ENCODE measurements around the gene IGSF21.
A peak's percentile ranks its signal among the peaks of the same experiment; 100 is the strongest.

IGSF21 gene

GRCh38 chr1:18373882-18374493 is 266.4 kb downstream of the IGSF21 start:
- no peaks in the 10 kb centered on the region for H3K27me3 ChIP-seq (ENCODE audit: low read depth, low read length)
- no peaks in the 10 kb centered on the region for H3K4me1 ChIP-seq (ENCODE audit: low read length)
- no peaks in the 10 kb centered on the region for H4K20me1 ChIP-seq (ENCODE audit: insufficient read depth, low read length)
- H3K4me2 ChIP-seq (ENCODE audit: low read length): no peak overlapping the region
- H2AFZ ChIP-seq (ENCODE audit: low read depth, low read length): no peak overlapping the region
- no peak overlapping the region for H3K9ac ChIP-seq (ENCODE audit: low read length)
- H3K9me3 ChIP-seq (ENCODE audit: insufficient read depth, low read length): no peaks in the 10 kb centered on the region
- TF ChIP-seq EZH2phosphoT487 (IDR thresholded peaks at IDR 0.05; ENCODE audit: low read depth) (no peak), CTCF (IDR thresholded peaks at IDR 0.05; ENCODE audit: low read depth, low read length) (peak; percentile 38)
- H3K79me2 ChIP-seq (ENCODE audit: low read length): no peaks in the 10 kb centered on the region
- H3K36me3 ChIP-seq (replicated peaks; ENCODE audit: low read depth, low read length): no peaks in the 10 kb centered on the region
- no peak overlapping the region for H3K27ac ChIP-seq (ENCODE audit: low read length)
- H3K4me3 ChIP-seq (ENCODE audit: low read length): no peak overlapping the region

- Histone ChIP-seq H3K27ac (ENCODE audit: low read length) (no peak overlapping the region), H3K4me1 (ENCODE audit: low read length) (no peaks in the 10 kb centered on the region), H3K9ac (ENCODE audit: low read length) (no peak overlapping the region), H3K79me2 (ENCODE audit: low read length) (no peaks in the 10 kb centered on the region), H3K4me2 (ENCODE audit: low read length) (no peak overlapping the region), H3K36me3 (replicated peaks; ENCODE audit: low read depth, low read length) (no peaks in the 10 kb centered on the region), H3K4me3 (ENCODE audit: low read length) (no peak overlapping the region), H4K20me1 (ENCODE audit: insufficient read depth, low read length) (no peaks in the 10 kb centered on the region), H3K9me3 (ENCODE audit: insufficient read depth, low read length) (no peaks in the 10 kb centered on the region), H2AFZ (ENCODE audit: low read depth, low read length) (no peak overlapping the region), H3K27me3 (ENCODE audit: low read depth, low read length) (no peaks in the 10 kb centered on the region)
- no peak for TF ChIP-seq EZH2phosphoT487 (IDR thresholded peaks at IDR 0.05; ENCODE audit: low read depth)
- TF ChIP-seq CTCF (IDR thresholded peaks at IDR 0.05; ENCODE audit: low read depth, low read length): no peak
These were observed 269.1 kb downstream of the IGSF21 start for GRCh38 chr1:18376661-18377060.

- Histone ChIP-seq H3K79me2 (ENCODE audit: low read length) (no peaks in the 10 kb centered on the region), H3K9ac (ENCODE audit: low read length) (no peak overlapping the region), H4K20me1 (ENCODE audit: insufficient read depth, low read length) (no peaks in the 10 kb centered on the region), H3K4me1 (ENCODE audit: low read length) (no peaks in the 10 kb centered on the region), H2AFZ (ENCODE audit: low read depth, low read length) (no peak overlapping the region), H3K27ac (ENCODE audit: low read length) (no peak overlapping the region), H3K4me2 (ENCODE audit: low read length) (no peak overlapping the region), H3K27me3 (ENCODE audit: low read depth, low read length) (no peaks in the 10 kb centered on the region), H3K4me3 (ENCODE audit: low read length) (no peak overlapping the region), H3K9me3 (ENCODE audit: insufficient read depth, low read length) (no peaks in the 10 kb centered on the region), H3K36me3 (replicated peaks; ENCODE audit: low read depth, low read length) (no peaks in the 10 kb centered on the region)
- TF ChIP-seq EZH2phosphoT487 (IDR thresholded peaks at IDR 0.05; ENCODE audit: low read depth) (no peak), CTCF (IDR thresholded peaks at IDR 0.05; ENCODE audit: low read depth, low read length) (no peak)
These were observed 272.7 kb downstream of the IGSF21 start for GRCh38 chr1:18380288-18380687.

GRCh38 chr1:18384059-18384458 is 276.5 kb downstream of the IGSF21 start:
- no peaks in the 10 kb centered on the region for H3K4me1 ChIP-seq (ENCODE audit: low read length)
- no peak overlapping the region for H3K4me3 ChIP-seq (ENCODE audit: low read length)
- no peaks in the 10 kb centered on the region for H3K9me3 ChIP-seq (ENCODE audit: insufficient read depth, low read length)
- no peak overlapping the region for H2AFZ ChIP-seq (ENCODE audit: low read depth, low read length)
- no peak overlapping the region for H3K27ac ChIP-seq (ENCODE audit: low read length)
- no peaks in the 10 kb centered on the region for H3K36me3 ChIP-seq (replicated peaks; ENCODE audit: low read depth, low read length)
- TF ChIP-seq CTCF (IDR thresholded peaks at IDR 0.05; ENCODE audit: low read depth, low read length) (no peak), EZH2phosphoT487 (IDR thresholded peaks at IDR 0.05; ENCODE audit: low read depth) (no peak)
- no peaks in the 10 kb centered on the region for H3K27me3 ChIP-seq (ENCODE audit: low read depth, low read length)
- no peak overlapping the region for H3K4me2 ChIP-seq (ENCODE audit: low read length)
- H3K79me2 ChIP-seq (ENCODE audit: low read length): no peaks in the 10 kb centered on the region
- no peak overlapping the region for H3K9ac ChIP-seq (ENCODE audit: low read length)
- no peaks in the 10 kb centered on the region for H4K20me1 ChIP-seq (ENCODE audit: insufficient read depth, low read length)

All from OCI-LY3 (cell line).